Measurements from ENCODE around the gene KLRC4. TPM values are rescaled to one million over a fixed set of nuclear protein-coding genes. Genes with fewer than 3 reads are reported as not detected.
A peak's percentile ranks its signal among the peaks of the same experiment; 100 is the strongest.

The KLRC4 gene
- total and polyA plus RNA-seq, 2 donors (not counting 3 experiments of a cell fraction or from before 2014, with no cell fraction given): not detected

DNA sequence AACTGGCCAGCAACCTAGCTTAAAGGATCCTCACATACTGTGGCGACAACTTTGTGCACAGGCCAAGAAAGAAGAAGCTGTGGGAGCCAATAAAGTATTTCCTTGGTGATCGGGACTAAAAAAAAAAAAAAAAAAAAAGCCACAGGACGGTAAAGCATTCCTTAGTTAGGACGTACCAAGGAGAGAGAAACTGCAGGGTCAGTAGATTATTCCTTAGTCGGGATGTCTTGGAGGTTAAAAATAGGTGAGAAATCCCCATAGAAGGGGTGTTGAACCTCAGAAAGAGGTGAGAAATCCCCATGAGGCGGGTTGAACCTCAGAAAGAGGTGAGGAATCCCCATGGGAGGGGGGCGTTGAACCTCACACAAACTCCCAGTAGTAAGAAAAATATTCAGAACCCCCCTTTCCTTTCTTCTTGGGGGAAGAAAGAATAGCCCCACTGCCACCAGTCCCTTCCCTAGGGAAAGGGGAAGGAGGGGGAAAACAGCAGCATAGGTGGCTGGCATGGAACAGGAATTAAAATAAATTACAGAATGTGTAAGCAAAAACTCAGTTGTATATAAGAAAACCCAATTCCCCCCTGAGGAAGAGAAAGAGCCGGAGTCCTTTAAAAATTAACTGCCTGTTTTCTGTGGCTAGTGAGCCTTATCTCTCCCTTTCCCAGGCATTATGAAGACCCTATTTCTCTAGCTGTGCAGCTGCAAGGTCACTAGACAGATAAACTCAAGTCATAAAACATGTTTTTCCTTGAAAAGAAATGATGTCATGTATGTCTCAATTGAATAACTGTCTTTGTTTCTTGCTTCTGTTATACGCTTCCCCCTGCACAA is 46.5 kb downstream of the KLRC4 start:
- H3K27me3 ChIP-seq (ENCODE audit: control insufficient read depth in 2 of 2, insufficient read depth in 2 of 2, low read length in 2 of 2): no peaks in the 10 kb centered on the region
- H3K9ac ChIP-seq (replicated peaks; ENCODE audit: extremely low read depth, insufficient read depth, low read length): peak overlapping the region; percentile 81
- dilution Hi-C loops (cut with MboI; ENCODE audit: extremely low pct_ligation_motif_present, low sequenced_read_pairs) (no loop called here), intact Hi-C loops (cut with micrococcal nuclease) (loop anchor here (1.0 to 10.0 kb wide), 2 partner anchors 22 to 348 kb away; partner anchors contain the start of gene CLEC12B)
- no peaks in the 10 kb centered on the region for H3K9me1 ChIP-seq (replicated peaks; ENCODE audit: control insufficient read depth, extremely low read depth, insufficient read depth, low read length)
- no peaks in the 10 kb centered on the region for H4K20me1 ChIP-seq (replicated peaks; ENCODE audit: control insufficient read depth, extremely low read depth, insufficient read depth, low read length)
- peak overlapping the region; percentile 93 for H3K4me2 ChIP-seq (ENCODE audit: insufficient read depth, low read length)
- POLR2A ChIA-PET: no interaction called here
- peaks cover 26% of the 10 kb centered on the region for H3K4me1 ChIP-seq (ENCODE audit: control insufficient read depth, extremely low read depth, insufficient read depth, low read length)
- H3K79me2 ChIP-seq (ENCODE audit: control insufficient read depth, insufficient read depth, low read length): no peaks in the 10 kb centered on the region
- TF ChIP-seq EZH2 (IDR thresholded peaks at IDR 0.05; ENCODE audit: borderline replicate concordance, low read depth, low read length, severe bottlenecking): no peak
- TF ChIP-seq GATA2 (IDR thresholded peaks at IDR 0.05; ENCODE audit: insufficient read depth, insufficient read length, low read depth, low read length): no peak
- no peak for TF ChIP-seq JUN (IDR thresholded peaks at IDR 0.05; ENCODE audit: borderline replicate concordance, insufficient read depth, insufficient read length, low read depth)
- TF ChIP-seq, protein P1, sequence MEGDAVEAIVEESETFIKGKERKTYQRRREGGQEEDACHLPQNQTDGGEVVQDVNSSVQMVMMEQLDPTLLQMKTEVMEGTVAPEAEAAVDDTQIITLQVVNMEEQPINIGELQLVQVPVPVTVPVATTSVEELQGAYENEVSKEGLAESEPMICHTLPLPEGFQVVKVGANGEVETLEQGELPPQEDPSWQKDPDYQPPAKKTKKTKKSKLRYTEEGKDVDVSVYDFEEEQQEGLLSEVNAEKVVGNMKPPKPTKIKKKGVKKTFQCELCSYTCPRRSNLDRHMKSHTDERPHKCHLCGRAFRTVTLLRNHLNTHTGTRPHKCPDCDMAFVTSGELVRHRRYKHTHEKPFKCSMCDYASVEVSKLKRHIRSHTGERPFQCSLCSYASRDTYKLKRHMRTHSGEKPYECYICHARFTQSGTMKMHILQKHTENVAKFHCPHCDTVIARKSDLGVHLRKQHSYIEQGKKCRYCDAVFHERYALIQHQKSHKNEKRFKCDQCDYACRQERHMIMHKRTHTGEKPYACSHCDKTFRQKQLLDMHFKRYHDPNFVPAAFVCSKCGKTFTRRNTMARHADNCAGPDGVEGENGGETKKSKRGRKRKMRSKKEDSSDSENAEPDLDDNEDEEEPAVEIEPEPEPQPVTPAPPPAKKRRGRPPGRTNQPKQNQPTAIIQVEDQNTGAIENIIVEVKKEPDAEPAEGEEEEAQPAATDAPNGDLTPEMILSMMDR (IDR thresholded peaks at IDR 0.05; ENCODE audit: extremely low read depth in 1 of 2, insufficient read depth in 1 of 2, low read depth in 1 of 2, low read length in 2 of 2): no peak
- TF ChIP-seq POLR2A (IDR thresholded peaks at IDR 0.05; ENCODE audit: low read depth, low read length): no peak
- TF ChIP-seq, protein P2, sequence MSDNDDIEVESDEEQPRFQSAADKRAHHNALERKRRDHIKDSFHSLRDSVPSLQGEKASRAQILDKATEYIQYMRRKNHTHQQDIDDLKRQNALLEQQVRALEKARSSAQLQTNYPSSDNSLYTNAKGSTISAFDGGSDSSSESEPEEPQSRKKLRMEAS (IDR thresholded peaks at IDR 0.05; ENCODE audit: insufficient read depth, insufficient read length): no peak
- no peak for TF ChIP-seq FOS (IDR thresholded peaks at IDR 0.05; ENCODE audit: borderline replicate concordance, insufficient read depth, low read length)
- TF ChIP-seq POLR2AphosphoS5 (IDR thresholded peaks at IDR 0.05; ENCODE audit: insufficient read depth, low read depth, low read length): no peak
- no peak for TF ChIP-seq MYC (IDR thresholded peaks at IDR 0.05; ENCODE audit: low read depth, low read length)
- CTCF ChIA-PET: interaction anchor here (0.9 to 2.6 kb wide), 2 partner anchors 199 to 210 kb away, joined by 3 to 10 read pairs; no protein-coding TSS in a partner anchor
- peak; percentile 55 for DNase-seq (ENCODE audit: low read depth, low spot score)
- peak overlapping the region; percentile 77 for H3K27ac ChIP-seq (ENCODE audit: insufficient read depth, low read depth, low read length)
- FAIRE-seq: no peak
- no peaks in the 10 kb centered on the region for H3K36me3 ChIP-seq (ENCODE audit: control insufficient read depth in 2 of 2, extremely low read depth in 1 of 2, insufficient read depth in 2 of 2, low read length in 2 of 2)
- no TSS peak for BruUV-seq (replicated peaks)
- peak overlapping the region in 2 of 3 experiments; percentile 62 to 93 for H3K4me3 ChIP-seq (replicated peaks in 1 of 3; ENCODE audit: insufficient read depth in 1 of 3, low read depth in 1 of 3, low read length in 3 of 3)
- H3K9me3 ChIP-seq (replicated peaks; ENCODE audit: control insufficient read depth, insufficient read depth, low read length): no peaks in the 10 kb centered on the region
- H2AFZ ChIP-seq (ENCODE audit: low read depth, low read length): peak overlapping the region; percentile 99

Measured in endothelial cell of umbilical vein (primary cell).